ENCODE measurements around the gene EREG. TPM values are rescaled to one million over a fixed set of nuclear protein-coding genes. Genes with fewer than 3 reads are reported as not detected.
"Not testable (repeated sequence)": the region's sequence is repeated elsewhere in the genome, so short reads cannot be mapped to it uniquely, and the experiment has no call there.

Gene EREG
- total RNA-seq, 1 experiment from 2014 or later, result 3.8 TPM

DNA sequence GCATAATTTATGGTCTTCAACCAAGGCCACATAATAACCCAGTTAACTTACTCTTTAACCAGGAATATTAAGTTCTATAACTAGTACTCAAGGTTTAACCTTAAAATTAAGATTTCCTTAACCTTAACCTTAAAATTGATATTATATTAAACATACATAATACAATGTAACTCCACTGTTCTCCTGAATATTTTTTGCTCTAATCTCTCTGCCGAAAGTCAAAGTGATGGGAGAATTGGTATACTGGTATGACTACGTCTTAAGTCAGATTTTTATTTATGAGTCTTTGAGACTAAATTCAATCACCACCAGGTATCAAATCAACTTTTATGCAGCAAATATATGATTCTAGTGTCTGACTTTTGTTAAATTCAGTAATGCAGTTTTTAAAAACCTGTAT, 22.8 kb downstream of the EREG start:
- no peak for DNase-seq (ENCODE audit: extremely low read depth, low read depth)

DNA sequence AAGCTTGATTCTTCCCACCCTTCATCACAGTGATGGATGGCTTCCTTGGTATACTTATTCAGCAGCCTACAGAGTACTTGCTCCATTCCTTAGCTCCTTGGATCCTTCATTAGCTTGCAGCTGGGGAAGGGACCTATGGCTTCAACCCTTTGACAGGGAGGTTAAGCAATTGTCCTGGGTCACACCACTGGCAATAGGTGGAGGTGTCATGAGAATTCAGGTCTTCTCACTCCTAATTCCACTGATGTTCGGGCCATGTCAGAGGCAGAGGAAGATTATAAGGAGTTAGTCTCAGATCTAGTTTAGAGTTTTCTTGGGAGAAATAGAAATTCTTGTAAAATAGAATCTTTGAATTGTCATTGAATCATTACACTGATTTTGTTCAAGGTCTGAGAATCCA, 24.5 kb downstream of the EREG start:
- no peak for DNase-seq (ENCODE audit: extremely low read depth, low read depth)

DNA sequence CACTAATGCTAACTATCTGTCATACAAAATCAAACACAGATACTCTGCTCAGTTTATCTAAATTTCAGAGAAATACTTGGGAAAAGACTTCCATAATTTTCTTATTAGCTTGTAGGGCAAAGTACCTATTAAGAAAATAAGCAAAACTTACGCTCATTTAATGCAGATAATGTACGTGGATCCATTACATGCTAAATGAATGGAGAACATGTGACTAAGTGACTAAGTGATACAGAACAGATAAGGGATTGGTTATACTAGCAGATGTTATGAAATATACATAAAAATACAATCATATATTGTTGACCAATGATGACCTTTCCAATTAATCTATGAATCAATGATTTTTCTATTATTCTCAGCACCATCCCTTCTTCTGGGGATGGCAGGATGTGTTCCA, 25.7 kb downstream of the EREG start:
- DNase-seq (ENCODE audit: extremely low read depth, low read depth), result no peak

DNA sequence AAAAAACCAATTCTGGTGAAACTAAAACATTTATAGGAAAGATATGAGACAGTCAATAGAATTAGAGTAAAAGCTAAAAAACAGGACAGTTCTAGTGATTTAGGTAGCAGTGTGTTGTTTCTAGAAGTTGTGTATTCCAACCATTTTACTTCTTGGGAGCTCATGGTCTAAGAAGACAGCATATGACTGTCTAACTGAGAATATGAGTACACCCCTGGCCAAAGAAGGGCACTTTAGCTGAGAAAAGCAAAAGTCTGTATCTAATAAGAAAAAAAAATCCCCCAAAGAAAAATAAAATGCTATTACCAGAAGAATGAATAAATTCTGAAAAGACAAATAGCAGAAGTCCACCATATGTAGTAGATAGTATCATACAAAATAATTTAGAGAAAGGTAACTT, 26.4 kb downstream of the EREG start:
- DNase-seq (ENCODE audit: extremely low read depth, low read depth), result no peak

DNA sequence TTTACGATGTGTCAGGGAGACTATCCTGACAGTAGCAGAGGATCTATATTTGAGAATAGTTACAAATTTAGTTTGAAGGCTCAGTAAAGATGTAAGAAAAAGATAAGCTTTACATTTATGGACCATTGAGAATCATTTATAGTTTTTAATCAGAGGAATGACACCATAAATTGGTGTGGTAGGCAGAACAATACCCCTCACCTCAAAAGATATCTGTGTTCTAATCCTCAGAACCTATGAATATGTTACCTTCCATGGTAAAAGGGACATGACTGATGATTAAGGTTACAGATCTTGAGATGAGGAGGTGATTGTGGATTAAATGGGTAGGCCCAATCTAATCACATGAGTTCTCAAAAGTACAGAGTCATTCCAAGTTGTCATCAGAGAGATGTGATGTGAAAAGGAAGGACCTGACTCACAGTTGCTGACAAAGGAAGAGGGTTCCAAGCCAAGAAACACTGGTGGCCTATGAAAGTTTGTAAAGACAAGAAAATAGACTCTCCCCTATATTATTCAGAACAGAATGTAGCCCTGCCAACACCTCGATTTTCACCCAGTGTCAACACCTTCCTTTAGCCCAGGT, 27.0 kb downstream of the EREG start:
- no peak for DNase-seq (ENCODE audit: extremely low read depth, low read depth)

DNA sequence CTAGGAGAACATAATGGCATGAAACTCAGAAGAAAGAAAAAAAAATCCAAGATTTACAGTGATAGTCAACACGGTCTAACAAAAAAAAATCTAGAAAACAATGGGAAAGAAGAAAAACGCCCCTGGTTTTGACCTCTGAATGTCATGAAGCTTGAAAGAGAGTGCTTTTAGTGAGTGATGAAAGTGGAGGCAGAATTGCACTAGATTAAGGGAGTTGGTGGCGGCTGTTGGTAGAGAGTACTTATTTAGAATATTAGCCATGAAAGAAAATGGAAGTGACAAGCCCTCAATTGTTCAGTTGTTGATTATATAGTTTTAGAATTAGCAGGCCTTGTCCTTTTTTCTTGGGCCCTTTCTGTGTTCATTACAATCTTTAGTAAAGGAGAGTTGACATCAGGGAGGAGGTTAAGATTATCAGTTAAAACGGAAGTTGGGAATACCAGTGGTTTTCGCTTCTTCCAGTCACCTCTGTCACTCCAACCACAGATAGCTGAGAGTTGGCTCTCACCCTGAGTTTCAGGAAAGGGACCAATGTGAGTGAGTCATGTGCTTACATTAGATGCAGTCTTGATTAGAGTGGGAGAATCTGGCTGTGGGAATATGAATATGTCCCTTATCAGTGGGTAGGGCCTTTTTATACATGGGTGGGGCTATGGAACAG, 29.7 kb downstream of the EREG start:
- no peak for DNase-seq (ENCODE audit: extremely low read depth, low read depth)

DNA sequence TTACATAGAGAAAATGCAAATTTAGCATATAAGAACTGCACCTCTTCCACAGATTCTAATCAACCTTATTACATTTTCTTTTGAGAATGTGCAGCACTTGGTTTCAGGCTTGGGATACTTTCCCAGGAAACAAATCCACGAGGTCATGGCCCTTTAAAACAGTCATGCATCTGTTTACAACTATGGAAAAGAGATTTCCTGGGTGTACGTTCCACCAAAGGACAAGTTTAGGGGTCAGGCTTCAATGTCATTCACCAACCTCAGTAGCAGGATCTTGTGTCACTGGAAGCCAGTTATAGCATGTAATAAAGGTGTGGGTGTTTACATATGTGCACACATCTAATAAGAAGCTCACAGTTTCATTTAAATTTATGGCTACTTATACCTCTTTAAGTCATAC, 30.7 kb downstream of the EREG start:
- no peak for DNase-seq (ENCODE audit: extremely low read depth, low read depth)

DNA sequence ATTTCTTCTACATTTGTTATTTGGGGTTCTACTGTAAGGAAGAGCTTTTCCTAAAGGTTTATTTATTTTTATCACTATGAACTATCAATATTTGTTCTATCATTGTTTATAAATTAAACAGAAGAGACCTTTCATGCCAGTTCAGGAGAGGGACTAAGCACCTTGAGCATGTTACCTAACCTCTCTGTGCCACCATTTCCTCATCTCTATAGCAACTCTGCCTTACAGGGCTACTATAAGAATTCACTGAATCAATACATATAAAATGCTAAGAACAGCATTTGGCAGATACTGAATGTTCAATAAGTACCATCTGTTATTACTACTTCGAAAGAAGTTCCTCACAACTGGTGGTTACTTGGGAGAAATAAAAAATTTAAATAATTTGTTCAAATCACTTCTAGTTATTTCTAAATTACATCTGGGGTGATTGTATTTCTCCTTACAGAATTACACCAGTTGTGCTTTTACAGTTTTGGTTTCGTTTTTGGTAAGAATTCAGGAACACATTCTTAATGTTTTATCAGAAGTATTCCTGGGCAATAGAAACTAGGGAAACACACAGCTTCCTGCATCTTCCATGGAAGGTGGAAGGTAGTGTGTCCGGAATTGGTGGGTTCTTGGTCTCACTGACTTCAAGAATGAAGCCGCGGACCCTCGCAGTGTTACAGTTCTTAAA, 32.9 kb downstream of the EREG start:
- DNase-seq (ENCODE audit: extremely low read depth, low read depth), result no peak

DNA sequence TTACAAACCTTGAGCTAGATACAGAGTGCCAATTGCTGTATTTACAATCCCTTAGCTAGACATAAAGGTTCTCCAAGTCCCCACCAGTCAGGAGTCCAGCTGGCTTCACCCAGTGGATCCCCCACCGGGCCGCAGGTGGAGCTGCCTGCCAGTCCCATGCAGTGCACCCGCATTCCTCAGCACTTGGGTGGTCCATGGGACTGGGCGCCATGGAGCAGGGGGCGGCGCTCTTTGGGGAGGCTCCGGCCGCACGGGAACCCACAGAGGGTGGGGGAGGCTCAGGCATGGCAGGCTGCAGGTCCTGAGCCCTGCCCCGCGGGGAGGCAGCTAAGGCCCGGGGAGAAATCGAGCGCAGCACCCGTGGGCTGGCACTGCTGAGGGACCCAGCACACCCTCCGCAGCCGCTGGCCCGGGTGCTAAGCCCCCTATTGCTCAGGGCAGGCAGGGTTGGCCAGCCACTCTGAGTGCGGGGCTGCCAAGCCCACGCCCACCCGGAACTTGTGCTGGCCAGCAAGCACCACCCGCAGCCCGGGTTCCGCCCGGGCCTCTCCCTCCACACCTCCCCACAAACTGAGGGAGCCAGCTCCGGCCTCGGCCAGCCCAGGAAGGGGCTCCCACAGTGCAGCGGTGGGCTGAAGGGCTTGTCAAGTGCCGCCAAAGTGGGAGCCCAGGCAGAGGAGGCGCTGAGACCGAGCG, 34.1 kb downstream of the EREG start:
- DNase-seq (ENCODE audit: extremely low read depth, low read depth), result not testable (repeated sequence)

DNA sequence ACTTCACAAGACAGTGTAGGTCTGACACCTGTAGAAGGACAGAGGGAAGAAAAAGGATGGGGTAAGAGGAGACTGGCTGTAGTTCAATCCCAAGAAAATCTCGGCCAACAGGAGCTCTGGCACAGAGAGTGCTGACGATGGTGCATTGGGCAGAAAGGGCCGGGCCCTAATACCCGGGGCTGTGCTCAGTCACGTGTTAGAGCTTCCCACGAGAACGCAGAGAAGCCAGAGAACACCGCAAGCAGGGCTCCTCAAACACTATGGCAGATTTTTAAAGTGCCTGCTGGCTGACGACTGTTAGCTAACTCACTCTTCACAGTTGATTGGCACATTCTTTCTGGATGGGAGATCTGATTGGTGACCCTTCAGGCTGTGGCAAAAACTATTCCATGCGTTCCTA, 35.5 kb downstream of the EREG start:
- DNase-seq (ENCODE audit: extremely low read depth, low read depth), result peak; percentile 26

DNA sequence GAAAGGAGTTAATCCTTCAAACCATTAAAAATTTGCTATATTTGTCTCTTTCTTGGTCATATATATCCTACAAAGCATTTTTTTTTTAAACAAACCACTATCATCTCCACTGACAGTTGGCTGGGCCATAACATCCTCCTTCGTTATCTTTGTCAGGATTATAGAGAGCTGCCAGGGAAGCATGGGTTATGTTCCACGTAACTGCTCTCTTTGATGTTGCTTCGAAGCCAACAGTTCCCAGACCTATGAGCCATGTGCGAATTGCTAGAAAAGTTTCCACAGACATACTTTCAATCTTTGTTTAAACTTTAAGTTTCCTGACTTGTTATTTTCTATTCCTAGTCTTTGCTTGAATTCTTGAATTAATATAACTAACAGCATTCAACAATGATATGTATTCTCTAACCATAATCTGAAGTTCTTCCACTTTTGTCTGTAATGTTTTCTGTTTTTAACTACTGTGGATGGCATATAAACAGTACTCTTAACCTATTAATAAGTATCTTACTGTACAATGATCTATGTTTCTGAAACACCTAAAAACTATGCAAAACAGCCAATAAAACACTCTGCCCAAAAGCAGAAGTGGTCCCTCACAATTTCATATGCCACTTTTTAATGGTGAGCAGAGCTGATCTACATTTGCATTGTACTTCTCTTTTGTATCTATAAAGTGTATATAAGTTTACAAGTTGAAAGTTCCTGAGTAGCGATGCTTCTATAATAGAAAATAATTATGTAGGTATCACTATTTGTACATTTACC, 37.9 kb downstream of the EREG start:
- no peak for DNase-seq (ENCODE audit: extremely low read depth, low read depth)

DNA sequence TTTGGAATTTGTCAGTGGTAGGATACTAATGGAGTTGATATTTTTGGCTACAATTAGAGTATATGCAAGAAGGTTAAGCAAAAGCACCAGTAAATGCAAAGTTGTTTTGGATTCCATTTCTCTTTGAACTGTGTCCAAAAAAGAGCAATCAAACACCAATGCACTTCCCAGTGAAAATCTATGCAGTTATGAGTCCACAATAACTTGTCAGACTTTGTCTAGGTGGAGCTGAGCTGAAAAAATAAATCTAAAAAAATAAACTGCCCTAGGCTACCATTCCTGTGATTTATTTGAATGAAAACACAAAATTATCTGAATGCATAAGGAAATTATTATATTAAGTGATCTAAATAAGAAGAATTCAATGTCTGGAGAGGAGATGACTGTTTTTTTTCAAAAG, 42.9 kb downstream of the EREG start:
- no peak for DNase-seq (ENCODE audit: extremely low read depth, low read depth)

DNA sequence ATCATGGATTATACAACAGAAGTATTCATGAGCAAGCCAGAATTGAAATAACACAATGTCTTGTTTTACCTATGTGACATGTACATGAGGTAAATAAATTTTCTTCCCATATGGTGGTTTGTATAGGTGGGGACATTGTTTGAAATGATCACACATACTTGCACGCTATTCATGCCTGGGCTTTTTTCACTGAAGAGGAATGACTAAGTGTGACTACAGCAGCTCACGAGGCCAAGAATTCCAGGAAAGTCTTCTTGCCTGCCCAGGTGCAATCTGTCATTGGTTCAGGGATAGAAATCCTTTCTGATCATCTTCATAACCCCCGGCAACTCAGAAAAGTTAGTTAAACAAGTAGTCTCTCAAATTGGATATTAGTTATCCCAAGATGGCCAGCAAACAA, 43.7 kb downstream of the EREG start:
- DNase-seq (ENCODE audit: extremely low read depth, low read depth), result no peak

DNA sequence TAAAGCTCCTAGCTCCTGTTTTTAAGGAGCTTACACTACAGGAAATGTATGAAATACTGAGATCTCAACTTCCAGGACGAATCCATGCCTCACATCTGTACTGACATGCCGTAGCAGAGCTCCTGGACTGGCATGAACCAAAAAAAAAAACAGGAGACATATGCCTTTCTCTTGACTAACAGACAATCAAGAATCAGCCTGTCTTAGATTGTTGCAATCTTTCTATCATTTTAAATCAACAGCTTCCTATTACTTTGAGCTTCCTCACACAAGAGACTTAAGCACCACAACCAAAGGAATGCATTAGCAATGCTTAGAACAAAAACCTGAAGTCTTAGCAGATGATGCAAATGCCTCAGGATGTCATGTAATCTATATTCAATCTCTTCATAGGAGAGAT, 45.3 kb downstream of the EREG start:
- DNase-seq (ENCODE audit: extremely low read depth, low read depth), result no peak

DNA sequence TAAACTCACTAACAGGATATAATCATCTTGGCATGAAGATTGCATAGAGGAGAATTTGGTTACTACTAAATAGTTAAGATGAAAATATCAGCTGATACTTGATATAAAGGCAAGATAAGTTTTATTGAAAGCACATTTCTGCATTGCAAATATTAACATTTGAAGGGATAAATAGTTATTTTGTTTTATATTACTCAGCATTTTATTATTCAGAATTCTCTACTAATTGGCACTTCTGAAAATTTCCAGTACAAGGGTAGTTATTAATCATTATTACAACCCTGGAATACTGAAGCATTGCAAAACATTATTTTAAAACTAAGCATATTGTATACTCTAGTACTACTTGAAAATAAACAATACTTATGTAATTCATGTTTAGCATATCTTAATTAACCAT, 47.3 kb downstream of the EREG start:
- no peak for DNase-seq (ENCODE audit: extremely low read depth, low read depth)

DNA sequence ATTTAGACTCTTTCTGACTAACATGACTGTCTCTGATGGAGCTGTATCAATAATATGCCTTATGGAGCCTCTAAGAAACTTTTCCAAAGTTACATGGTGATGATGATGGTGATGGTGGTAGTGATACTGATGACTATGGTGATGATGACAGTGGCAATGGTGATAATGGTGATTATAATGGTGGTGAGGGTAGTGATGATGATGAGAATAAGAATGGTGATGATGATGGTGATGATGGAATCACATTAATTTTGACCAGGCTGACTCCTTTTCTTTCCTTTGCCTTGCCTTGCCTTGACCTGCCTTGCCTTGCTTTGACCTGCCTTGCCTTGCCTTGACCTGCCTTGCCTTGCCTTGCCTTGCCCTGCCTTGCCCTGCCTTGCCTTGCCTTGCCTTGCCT, 48.3 kb downstream of the EREG start:
- no peak for DNase-seq (ENCODE audit: extremely low read depth, low read depth)

DNA sequence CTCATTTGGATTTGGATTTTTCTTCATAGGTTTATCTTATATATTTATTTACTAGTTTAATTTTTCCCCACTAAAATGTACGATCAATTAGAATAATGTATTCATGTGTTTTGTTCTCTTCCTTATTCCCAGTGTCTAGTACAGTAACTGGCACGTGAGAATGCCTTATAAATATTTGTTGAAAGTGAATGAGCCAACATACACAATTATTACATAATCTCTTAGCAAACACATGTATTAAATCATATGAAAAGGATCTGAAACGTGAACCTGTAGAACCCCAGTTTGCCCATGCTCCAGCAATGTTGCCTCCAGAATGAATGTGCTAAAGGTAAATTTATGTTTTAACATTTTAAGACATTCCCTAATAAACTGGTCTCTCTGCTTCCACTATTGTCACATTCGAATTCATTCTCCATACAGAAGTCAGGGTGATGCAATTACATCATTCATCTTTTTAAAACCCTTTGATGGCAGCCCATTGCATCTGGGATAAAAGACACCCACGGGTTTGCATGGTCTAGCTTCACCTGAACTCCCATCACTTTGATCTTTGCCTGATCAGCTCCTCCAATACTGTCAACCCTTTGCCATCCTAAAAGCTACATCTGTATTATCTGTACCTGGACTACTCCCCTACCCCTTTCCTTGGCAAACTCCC, 49.3 kb downstream of the EREG start:
- no peak for DNase-seq (ENCODE audit: extremely low read depth, low read depth)

DNA sequence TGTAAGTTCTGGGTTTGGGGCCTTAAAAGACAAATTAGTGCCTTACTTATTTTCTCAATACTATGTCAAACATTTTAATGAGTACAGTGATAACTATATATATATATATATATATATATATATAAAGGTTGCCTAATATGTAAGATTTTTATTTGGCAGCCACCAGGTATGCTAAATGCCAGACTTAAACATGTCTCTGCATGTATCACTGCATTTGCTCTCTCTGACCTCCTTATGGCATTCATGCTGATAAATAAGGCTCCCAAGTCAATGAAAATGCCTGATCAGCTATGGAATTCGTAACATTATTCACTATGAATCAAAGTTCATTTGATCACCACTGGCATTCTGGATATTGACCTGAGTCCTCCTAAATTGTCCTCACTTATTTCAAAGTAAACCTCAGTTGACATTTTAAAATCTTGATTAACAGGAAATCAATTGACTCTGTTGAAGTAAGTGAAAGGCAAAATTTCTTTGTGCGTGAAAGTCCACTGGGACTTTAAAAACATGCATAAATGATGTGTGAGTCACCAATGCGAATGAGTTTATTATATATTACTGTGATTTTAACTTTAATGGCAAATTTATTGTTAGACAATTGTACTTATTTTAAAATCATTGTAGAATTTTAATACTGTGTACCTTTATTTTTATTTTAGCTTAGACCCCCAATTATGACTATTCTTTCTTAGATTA, 50.8 kb downstream of the EREG start:
- no peak for DNase-seq (ENCODE audit: extremely low read depth, low read depth)

DNA sequence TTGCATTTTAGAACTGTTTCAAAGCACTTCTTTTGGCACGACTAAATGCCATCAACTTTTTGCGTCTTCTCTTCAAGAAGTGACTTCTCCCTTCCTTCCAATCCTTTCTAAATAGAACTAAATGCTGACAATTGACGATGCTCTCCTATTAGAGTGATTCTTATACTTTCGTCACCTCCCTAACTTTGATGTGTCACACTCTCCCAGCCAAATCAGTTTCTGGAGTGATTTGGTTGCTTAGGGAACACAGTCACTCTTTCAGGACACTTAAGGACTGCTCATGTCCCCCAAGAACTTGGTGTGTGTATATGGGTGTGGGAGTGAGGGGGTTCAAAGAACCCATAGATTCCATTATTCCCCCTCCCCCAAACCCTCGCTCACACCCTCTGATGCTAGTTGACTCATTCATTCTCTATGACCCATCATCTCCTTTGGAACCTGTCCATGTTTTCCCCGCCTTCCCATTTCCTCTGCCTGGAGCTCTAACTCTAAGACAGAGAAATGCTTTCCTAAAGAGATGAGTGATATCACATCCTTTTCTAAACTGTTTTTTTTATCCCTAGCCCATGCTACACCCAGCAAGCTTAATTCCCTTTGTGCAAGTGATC, 53.2 kb downstream of the EREG start:
- peak; percentile 69 for DNase-seq (ENCODE audit: extremely low read depth, low read depth)

Data from NCI-H460 (cell line).